Measurements from ENCODE around the gene CDC42EP5.

CDC42EP5 gene

DNA sequence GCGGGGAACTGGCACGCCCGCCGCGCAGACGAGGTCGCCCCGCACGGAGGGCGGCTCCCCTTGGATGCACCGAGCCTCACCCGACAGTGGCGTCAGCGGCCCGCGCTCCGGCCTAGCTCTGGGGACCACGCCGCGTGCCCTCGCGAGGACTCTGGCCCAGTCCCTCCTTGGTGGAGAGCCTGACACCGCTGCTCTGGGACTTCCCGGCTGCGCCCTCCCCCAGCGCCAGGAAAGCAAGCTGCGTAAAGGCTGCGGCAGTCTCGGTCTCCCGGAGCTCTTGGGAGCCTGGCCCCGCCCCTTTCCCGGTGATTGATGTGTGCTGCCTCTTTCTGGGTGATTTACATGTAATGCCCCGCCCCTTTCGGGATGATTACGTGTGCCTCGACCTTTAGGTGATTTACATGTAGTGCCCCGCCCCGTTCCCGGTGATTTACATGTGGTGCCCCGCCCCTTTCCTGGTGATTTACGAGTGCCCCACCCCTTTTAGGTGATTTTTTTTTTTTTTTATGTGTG, 9.5 kb downstream of the CDC42EP5 start, which contains the start of gene LENG9:
Gene LENG9 (minus strand): TSS at position 248 of the 513 bp plus-strand sequence. CDS start 252 bp downstream, outside the sequence.
- in situ Hi-C loops (cut with HindIII; ENCODE audit: low pct_unique_long_range_greater_than_20kb, low sequenced_read_pairs): no loop called here
- peak; percentile 72 to 99 for DNase-seq (ENCODE audit: low read depth in 1 of 2, low spot score in 1 of 2)
- TF ChIP-seq JUND (IDR thresholded peaks at IDR 0.05; ENCODE audit: low read depth): no peak

DNA sequence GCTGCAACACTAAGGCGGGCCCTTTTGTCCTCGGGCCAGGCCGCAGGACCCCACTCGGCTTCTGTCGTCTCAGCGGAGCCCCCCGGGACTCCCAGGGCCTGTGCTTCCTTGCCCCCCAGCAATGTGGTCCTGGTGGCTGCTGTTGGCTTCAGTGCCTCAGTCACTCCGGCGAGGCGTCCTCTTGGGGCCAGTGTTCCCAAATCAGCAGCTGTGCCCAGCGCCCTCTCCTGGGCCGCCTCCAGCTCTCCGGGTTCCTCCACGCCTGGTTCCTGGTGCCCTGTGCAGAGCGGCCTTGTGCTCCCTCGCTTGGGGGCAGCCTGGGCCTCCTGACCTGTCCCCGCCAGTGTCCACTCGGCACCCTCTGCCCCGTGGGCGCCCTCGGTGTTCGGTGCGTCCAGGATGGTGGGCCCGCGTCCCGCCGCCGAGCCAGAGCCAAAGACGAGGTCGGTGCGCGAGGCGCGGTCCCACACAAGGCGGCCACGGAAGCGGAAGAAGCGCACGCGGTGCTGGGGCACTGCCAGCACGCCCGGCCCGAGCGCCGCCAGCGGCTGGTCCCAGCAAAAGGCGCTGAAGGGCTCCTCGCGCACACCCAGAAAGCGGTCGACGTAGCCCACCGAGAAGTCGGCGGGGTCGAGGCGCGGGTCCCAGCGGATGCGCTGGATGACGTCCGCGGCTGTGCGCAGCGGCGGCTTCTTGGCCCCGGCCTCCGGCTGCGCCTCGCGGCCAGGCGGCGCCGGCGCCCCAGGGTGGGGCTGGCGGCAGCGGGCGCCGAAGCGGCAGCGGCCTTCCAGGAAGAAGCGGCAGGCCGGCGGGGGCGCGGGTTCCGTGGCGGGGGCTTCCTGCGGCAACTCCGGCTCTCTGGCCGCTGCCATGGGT, 10.2 kb downstream of the CDC42EP5 start:
- in situ Hi-C loops (cut with HindIII; ENCODE audit: low pct_unique_long_range_greater_than_20kb, low sequenced_read_pairs): no loop called here
- TF ChIP-seq JUND (IDR thresholded peaks at IDR 0.05; ENCODE audit: low read depth): no peak
- DNase-seq (ENCODE audit: low read depth in 1 of 2, low spot score in 1 of 2): peak in 1 of 2 experiments; percentile 67

DNA sequence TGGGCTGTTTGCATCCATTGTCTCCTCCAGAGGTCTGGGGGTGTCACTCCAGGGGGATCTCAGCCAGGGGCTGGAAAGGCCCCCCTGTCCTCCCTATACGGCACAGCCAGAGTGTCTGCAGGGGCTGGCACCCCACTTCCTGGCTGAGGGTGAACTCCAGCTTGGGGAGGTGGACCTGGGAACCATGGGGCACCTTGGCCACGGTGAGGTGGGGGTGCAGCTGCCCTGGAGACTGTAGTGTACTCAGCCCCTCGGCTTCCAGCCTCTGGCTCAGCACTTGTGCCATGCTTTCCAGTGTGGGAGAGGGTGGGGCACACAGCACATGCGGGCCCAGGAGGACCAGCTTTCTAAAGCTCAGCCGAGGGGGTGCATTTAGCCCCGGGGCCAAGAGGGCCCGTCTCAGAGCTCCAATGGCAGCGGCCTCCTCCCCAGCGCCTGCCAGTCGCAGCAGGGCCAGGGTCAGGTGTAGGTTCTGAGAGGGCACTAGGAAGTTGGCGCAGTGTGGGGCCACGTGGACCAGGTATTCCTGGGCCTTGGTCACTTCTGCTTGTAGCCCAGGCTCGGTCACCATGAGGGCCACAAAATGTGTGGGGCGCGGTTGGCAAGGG, 10.9 kb downstream of the CDC42EP5 start:
- in situ Hi-C loops (cut with HindIII; ENCODE audit: low pct_unique_long_range_greater_than_20kb, low sequenced_read_pairs): no loop called here

DNA sequence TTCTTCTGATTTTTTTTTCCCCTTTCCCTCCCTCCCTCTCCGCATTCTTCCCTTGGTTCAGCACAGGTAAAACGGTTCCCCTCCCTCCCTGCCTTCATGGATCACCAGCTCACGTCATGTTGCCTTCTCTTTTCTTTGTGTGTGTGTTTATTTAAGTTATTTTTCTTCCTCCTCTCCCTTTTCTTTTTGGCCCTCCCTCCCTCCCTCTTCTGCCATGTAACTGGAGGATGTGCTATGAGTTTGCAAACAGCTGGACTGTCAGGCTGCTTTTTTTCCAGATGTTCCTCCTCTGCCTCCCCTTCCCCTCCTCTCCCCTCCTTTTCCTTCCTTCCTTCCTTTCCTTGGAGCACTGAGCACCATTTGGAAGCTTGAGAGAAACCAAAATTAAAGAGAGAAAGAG, 11.5 kb downstream of the CDC42EP5 start:
- no peak for TF ChIP-seq JUND (IDR thresholded peaks at IDR 0.05; ENCODE audit: low read depth)
- in situ Hi-C loops (cut with HindIII; ENCODE audit: low pct_unique_long_range_greater_than_20kb, low sequenced_read_pairs): no loop called here
- no peak for DNase-seq (ENCODE audit: low read depth in 1 of 2, low spot score in 1 of 2)

More for the DNA sequence above, 10.9 kb downstream of the CDC42EP5 start:
- no peak for DNase-seq (ENCODE audit: low read depth in 1 of 2, low spot score in 1 of 2)
- TF ChIP-seq JUND (IDR thresholded peaks at IDR 0.05; ENCODE audit: low read depth): no peak

DNA sequence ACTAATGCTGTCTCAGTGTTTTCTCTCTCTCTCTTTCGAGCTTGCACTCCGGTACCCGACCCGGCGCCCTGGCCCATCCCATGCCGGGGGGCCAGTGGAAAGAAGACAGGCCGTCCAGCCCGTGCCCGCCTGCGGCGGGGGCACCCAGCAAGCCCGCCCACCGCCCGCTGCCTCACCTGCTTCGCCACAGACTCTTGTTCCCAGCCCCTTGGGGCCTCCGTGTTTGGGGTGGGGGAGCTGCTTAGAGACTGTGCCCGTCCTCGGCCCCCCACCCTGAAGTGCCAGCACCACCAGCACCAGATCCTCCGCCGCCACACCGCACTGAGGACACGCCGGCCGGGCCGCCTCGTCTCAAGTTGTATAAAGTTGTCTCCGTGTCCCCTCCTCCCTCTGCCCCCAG, 11.9 kb downstream of the CDC42EP5 start:
- no peak for DNase-seq (ENCODE audit: low read depth in 1 of 2, low spot score in 1 of 2)
- in situ Hi-C loops (cut with HindIII; ENCODE audit: low pct_unique_long_range_greater_than_20kb, low sequenced_read_pairs): no loop called here
- no peak for TF ChIP-seq JUND (IDR thresholded peaks at IDR 0.05; ENCODE audit: low read depth)

DNA sequence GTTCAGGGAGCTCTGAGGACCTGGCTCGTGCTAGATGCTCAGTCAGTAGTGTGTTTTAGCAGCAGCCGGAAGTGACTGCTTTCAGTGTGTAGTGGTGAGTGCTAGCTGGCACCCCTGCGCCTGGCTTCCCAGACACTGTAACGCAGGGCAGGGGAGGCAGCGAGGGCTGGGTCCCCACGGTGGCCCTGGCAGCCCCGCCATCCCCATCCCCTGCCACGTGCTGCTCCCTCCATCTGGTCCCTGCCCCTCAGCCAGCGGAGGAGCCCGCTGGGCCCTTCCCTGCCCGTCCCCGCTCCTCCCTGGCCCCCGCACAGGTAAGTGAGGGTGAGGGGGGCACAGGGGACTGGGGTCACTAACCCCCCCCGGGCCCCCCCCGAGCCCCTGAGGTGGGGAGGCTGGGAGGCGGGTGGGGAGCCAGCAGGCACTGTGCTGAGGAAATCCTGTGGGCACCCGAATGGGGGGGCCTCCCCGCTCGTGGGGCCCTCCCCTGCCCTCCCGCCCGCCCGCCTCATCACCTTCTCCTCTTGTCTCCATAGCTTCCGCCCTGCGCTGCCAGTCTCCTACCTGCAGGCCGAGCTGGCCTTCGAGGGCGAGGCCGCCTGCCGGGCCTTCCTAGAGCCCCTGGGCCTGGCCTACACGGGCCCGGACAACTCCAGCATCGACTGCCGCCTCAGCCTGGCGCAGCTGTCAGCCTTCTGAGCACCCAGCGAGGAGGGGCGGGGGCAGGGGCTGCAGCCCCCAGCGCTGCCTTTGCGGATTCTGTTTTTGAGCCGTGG, 12.7 kb downstream of the CDC42EP5 start:
- in situ Hi-C loops (cut with HindIII; ENCODE audit: low pct_unique_long_range_greater_than_20kb, low sequenced_read_pairs): no loop called here
- no peak for DNase-seq (ENCODE audit: low read depth in 1 of 2, low spot score in 1 of 2)
- no peak for TF ChIP-seq JUND (IDR thresholded peaks at IDR 0.05; ENCODE audit: low read depth)

DNA sequence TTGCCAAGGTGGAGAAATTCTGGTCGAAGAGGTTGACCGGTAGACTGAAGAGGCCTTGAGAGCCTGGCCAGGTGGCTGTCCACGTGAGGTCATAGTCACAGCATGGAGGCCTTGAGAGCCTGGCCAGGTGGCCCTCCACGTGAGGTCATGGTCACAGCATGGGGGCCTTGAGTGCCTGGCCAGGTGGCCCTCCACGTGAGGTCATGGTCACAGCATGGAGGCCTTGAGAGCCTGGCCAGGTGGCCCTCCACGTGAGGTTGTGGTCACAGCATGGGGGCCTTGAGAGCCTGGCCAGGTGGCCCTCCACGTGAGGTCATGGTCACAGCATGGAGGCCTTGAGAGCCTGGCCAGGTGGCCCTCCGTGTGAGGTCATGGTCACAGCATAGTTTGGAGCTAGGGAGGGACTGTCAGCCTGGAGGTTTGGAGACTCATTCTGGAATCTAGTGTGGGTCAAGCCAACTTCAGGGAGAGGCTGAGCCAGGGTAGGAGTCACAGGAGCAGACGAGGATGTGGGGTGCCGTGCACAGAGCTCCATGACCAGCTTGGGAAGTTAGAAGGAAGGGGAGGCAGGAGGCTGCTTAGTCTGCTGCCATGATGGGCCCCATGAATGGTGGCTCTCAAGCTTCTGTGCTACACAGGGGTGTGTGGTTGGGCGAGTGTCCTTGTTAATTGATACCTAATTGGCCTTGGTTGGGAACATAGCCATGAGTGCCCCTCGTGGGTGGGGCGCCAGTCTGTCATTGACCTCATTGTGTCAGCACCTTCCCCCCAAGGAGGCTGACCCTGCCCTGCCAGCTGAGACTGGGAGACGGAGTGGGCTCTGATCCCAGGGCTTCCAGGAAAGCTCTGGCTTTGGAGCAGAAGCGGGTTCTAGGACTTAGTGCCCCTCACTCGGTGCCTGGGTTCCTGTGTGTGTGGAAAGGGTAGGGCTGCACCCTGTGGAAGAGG, 13.5 kb downstream of the CDC42EP5 start:
- in situ Hi-C loops (cut with HindIII; ENCODE audit: low pct_unique_long_range_greater_than_20kb, low sequenced_read_pairs): no loop called here
- DNase-seq (ENCODE audit: low read depth in 1 of 2, low spot score in 1 of 2): no peak
- TF ChIP-seq JUND (IDR thresholded peaks at IDR 0.05; ENCODE audit: low read depth): no peak

DNA sequence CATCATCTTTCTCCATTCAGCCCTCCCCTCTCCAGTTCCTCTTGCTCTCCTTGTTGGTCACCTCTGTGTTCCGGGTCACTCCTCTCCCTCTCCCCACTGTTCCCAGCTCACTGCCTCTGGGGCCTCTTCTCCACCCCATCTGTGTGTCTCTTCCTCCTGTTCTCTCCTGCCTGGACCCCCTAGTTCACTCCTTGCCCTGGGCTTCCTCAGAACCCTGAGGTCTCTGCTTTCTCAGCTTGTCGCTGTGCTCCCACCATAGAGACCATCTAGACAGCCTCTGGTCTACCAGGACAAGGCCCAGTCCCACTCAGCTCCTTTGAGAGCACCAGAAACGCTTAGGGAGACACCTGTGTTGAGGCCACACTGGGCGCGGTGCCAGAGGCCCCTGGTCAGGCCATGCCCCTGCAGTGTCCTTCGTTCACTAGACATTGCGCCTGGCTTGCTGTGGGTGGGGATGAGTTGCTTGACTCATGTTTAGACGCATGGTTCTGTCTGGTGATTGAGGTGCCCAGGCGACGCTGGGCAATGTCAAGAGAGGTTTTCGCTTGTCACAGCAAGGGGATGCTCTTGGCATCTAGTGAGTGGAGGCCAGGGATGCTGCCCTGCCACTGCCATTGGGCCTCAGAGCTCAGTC, 14.3 kb downstream of the CDC42EP5 start:
- DNase-seq (ENCODE audit: low read depth in 1 of 2, low spot score in 1 of 2): no peak
- in situ Hi-C loops (cut with HindIII; ENCODE audit: low pct_unique_long_range_greater_than_20kb, low sequenced_read_pairs): no loop called here
- no peak for TF ChIP-seq JUND (IDR thresholded peaks at IDR 0.05; ENCODE audit: low read depth)

DNA sequence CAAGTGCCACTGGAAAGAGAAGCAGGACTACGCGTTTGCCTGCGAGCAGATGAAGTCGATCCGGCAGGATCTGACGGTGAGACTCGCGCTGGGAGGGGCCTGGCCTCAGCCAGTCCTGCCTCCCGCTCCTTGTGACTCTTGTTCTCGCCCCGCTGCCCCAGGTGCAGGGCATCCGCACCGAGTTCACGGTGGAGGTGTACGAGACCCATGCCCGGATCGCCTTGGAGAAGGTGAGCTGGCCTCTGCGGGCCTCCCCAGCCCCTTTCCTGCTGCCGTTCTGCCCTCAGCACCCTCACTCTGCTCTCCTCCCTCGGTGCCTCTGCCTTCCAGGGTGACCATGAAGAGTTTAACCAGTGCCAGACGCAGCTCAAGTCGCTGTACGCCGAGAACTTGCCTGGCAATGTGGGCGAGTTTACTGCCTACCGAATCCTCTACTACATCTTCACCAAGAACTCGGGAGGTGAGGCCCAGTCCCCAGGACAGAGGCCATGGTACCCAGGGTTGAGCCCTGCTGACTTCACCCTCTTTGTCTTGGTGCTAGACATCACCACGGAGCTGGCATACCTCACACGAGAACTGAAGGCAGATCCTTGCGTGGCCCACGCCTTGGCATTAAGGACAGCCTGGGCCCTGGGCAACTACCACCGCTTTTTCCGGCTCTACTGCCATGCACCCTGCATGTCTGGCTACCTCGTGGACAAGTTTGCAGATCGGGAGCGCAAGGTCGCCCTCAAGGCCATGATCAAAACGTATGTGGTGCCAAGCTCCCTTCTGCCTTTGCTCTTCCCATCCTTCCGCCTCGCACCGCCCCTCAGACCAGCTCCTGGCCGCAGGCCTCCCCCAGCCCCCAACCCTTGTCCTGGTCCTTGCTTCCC, 15.1 kb downstream of the CDC42EP5 start:
- TF ChIP-seq JUND (IDR thresholded peaks at IDR 0.05; ENCODE audit: low read depth): no peak
- in situ Hi-C loops (cut with HindIII; ENCODE audit: low pct_unique_long_range_greater_than_20kb, low sequenced_read_pairs): no loop called here
- no peak for DNase-seq (ENCODE audit: low read depth in 1 of 2, low spot score in 1 of 2)

Data from T47D (cell line).